Panc1 (cell line): ENCODE measurements around the gene CWF19L2.

Source experiments
- SIN3A ChIP-seq: IDR thresholded peaks from 2 replicates; pipeline ENCODE4 v1.6.1; 2012; ENCODE audit warnings: low read depth, mild to moderate bottlenecking, low read length, moderate library complexity, borderline replicate concordance; ENCODE audit not compliant: insufficient read depth
- TCF7L2 ChIP-seq: IDR thresholded peaks from 2 replicates; pipeline ENCODE4 v1.6.1; 2011; ENCODE audit warnings: mild to moderate bottlenecking, low read depth, low read length, inconsistent platforms
- TF ChIP-seq, protein P1 (sequence below): fragments of 450-650 bp; IDR thresholded peaks from 2 replicates; pipeline ENCODE4 v1.5.1; 2017; ENCODE audit warnings: mild to moderate bottlenecking
- TF ChIP-seq, protein P2 (sequence below), 2 experiments: IDR thresholded peaks; 2 replicates each; pipeline ENCODE4 v1.6.1; 2011 to 2012; ENCODE audit warnings: low read depth in 2 of 2, control low read depth in 1 of 2, low read length in 1 of 2, mild to moderate bottlenecking in 1 of 2, moderate library complexity in 1 of 2; ENCODE audit not compliant: insufficient read depth in 1 of 2

DNA sequence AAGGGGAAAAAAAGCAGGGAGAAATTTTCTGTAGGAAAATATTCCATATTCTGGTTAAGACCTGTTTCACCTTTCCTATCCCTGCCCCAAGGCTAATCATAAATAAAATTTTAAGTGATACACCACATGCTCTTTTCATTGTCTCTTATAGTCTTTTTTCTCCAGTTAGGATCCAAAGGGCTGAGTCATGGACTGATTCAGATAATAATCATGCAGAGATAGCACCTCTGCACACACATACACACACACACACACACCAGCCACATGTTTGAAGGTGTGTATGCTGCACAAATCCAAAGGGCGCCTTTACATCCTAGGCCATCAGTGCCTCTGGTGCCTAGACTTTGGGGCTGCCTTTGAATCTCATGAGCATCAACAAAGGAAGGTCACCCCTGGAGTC lies 35.5 kb upstream of the CWF19L2 start:
- TF ChIP-seq, protein P1, sequence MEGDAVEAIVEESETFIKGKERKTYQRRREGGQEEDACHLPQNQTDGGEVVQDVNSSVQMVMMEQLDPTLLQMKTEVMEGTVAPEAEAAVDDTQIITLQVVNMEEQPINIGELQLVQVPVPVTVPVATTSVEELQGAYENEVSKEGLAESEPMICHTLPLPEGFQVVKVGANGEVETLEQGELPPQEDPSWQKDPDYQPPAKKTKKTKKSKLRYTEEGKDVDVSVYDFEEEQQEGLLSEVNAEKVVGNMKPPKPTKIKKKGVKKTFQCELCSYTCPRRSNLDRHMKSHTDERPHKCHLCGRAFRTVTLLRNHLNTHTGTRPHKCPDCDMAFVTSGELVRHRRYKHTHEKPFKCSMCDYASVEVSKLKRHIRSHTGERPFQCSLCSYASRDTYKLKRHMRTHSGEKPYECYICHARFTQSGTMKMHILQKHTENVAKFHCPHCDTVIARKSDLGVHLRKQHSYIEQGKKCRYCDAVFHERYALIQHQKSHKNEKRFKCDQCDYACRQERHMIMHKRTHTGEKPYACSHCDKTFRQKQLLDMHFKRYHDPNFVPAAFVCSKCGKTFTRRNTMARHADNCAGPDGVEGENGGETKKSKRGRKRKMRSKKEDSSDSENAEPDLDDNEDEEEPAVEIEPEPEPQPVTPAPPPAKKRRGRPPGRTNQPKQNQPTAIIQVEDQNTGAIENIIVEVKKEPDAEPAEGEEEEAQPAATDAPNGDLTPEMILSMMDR, result no peak
- TF ChIP-seq, protein P2, sequence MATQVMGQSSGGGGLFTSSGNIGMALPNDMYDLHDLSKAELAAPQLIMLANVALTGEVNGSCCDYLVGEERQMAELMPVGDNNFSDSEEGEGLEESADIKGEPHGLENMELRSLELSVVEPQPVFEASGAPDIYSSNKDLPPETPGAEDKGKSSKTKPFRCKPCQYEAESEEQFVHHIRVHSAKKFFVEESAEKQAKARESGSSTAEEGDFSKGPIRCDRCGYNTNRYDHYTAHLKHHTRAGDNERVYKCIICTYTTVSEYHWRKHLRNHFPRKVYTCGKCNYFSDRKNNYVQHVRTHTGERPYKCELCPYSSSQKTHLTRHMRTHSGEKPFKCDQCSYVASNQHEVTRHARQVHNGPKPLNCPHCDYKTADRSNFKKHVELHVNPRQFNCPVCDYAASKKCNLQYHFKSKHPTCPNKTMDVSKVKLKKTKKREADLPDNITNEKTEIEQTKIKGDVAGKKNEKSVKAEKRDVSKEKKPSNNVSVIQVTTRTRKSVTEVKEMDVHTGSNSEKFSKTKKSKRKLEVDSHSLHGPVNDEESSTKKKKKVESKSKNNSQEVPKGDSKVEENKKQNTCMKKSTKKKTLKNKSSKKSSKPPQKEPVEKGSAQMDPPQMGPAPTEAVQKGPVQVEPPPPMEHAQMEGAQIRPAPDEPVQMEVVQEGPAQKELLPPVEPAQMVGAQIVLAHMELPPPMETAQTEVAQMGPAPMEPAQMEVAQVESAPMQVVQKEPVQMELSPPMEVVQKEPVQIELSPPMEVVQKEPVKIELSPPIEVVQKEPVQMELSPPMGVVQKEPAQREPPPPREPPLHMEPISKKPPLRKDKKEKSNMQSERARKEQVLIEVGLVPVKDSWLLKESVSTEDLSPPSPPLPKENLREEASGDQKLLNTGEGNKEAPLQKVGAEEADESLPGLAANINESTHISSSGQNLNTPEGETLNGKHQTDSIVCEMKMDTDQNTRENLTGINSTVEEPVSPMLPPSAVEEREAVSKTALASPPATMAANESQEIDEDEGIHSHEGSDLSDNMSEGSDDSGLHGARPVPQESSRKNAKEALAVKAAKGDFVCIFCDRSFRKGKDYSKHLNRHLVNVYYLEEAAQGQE (IDR thresholded peaks at IDR 0.05; ENCODE audit: insufficient read depth in 1 of 2, low read depth in 2 of 2, low read length in 1 of 2), result no peak
- TF ChIP-seq TCF7L2 (no peak), SIN3A (no peak)
